Measurements from ENCODE around the gene SYT9.

The SYT9 gene

DNA sequence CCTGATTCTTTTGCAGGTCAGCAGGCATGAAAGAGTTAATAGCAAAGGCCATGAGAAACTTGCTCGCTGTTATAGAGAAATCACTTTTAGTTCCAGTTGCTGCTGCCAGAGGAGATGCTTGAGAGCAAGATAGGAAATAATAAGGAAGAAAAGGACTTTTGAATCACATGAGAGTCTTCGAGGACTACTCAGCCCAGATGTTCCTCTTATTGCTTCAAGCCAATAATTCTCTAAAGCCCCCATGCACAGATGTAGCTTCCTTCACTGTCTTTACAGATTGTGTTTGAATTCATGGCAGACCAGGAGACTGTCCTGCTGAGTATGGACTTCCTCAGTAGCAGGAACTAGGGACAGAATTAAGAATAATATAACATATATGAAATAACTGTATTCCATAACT is 183.5 kb downstream of the SYT9 start:
- DNase-seq, result peak in 1 of 3 donors; percentile 14

GRCh38 chr11:7436146-7436545 is 184.4 kb downstream of the SYT9 start:
- DNase-seq, result no peak

DNA sequence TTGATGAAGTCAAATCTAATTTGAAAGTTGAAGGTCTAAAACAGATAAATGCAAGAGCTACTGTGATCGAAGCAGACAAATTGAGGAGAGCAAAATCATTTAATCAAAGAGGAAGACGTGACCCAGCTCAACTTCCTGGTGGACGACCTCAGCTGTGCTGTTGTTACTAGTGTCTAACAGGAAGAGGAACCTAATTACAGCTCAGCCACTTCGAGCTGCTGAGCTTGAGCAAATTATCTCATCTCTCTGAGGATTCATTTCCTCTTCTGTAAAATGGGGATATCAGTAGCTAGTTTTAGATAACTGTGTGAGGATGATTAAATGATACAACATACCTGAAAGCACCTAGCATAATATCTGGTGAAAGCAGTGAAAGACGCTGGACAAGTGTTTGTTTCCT is 185.0 kb downstream of the SYT9 start:
- peak; percentile 71 to 82 (median 81) for DNase-seq

DNA sequence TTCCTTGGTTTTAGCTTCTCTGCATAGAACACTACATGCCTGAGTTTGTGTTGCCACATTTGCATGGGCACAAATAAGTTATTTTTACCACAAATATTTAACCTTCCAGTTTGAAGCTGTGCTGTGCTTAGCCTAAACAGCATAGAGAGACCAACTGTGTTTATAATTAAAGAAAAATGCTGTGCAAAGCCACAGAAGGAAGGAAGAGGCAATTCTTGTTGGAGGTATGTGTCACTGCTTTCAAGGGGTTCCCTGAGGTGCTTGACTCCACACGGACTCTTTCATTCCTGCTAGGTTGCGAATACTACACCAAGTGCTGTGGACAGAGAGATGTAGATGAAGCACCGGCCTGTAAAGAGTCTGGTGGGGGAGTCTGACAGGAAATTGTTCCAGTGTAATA is 186.0 kb downstream of the SYT9 start:
- DNase-seq, result no peak

DNA sequence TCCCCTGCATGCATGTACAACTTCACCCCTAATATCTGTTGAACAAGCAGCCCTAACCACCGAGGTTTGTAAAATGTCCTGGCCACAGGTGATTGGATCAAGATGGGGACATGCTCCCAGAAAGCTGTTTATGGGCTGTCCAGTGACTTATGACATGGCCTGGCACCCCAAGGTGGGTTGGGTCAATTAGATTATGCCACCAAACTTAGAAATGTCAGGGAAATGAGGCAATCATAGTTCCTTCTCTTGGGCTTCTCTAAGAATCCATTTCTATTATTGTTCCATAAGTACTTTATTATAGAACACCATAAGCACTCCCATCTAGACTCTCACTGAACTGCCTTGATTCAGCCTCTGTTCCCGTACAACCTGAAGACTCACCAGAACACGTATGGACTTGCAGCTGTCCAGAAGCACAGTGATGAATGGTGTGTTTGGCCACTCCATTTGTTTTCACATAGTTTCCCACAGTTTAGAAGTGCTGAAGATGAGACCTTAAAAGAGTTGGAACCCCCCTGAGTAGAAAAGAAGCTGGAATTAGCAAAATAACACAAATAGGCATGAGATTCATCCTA is 188.1 kb downstream of the SYT9 start:
- peak in 2 of 3 donors; percentile 10 to 53 for DNase-seq

GRCh38 chr11:7442588-7443215 is 191.0 kb downstream of the SYT9 start:
- peak; percentile 73 to 83 (median 78) for DNase-seq

DNA sequence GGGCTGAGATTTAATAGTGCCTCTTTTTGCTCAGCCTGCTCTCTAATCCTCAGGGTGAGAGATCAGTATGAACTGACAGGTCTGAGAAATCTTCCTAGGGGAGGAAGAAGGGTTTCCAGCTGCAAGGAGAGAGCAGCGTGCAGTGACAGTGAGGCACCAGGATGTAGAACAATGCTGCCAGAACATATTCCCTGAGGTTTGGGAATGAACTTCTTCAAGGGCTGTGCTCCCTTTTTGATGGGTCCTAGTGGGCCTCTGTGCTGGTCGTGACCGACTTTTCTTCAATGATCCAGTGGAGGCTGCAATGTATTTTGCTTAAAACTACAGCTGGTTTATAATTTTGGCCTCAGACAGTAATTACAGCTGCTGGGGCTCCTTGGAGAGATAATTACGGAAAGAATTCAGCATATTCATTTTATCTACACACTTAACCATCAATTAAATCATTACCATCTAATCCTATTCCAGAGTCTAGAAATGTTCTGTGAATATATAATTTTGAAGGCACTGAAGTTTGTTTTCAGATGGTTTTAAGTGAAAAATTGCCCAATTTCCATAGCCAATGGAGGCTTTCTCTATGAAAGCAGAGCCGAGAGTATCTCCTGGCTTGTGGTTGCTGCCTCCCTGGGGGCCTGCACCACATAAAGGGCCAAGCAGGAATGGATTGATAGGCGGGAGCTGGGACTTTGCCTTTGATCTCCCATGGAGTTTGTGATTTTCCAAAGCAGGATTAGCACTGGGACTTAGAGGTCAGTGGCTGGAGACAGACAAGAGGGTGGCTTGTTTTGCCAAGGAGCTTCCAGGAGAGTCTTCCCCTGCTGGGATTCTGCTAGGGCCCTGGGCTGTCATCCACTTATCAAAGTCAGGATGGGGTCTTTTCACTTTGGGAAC is 192.6 kb downstream of the SYT9 start:
- no peak for DNase-seq

DNA sequence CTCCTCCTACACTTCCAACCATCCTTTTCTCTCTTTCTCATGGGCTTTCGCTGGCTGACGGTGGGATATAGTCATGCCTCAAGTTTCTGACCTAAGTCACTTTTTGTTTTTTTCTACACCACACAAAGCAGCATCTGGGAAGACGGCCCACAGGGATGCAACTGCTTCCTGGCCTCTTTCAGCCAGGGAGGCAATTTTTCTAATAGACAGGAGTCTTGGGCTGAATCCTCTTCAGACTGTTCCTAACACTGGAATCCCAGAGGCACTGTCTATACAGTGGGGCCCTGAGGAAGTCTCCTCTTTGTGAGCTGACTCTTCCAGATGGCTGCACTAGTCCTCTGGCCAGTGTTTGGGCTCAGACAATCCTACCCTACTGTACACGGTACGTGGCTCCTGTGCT is 193.9 kb downstream of the SYT9 start:
- DNase-seq, result no peak

DNA sequence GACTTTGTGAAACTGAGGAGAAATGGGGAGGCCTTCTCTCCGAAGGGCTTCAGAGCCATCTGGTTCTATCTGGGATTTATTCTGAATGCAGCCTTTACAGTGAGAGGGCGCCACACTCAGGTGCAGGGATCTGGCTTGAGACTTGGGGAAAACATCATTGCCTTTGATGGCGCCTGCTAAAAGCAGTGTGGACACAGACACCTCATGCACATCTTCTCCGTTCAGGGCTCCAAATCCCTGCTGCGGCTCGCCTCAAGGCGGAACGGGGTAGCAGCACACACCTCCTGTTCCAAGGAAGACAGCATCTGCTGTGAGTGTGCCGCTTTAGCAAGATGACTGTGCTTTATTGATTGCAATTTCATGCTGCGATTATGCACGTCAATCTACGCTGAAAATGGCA is 196.5 kb downstream of the SYT9 start:
- no peak for DNase-seq

DNA sequence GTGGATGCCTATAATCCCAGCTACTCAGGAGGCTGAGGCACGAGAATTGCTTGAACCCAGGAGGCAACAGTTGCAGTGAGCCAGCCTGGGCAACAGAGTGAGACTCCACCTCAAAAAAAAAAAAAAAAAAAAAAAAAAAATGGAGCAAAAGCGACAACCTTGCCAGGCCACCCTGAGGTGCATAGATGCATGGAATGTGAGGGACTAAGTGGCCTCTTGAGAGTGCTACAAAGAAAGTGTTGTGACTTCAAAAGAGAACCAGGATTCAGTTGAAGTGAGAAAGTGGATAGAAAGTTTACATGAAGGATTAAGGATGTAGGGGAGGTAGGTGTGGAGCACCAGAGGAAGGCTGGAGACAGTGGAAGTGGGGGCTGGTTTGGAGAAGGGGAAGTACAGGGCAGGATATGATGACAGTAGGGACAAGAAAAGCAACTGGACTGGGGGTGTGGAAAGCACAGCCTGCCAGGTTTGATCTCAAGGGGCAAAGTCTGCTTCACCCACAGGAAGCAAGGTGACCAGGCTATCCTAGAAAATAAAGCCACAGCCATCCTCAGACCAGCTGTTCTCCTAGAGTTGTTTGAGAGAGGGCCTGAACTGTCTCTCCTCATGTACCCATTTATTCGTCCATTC is 197.6 kb downstream of the SYT9 start:
- DNase-seq, result peak; percentile 65 to 70 (median 68)

DNA sequence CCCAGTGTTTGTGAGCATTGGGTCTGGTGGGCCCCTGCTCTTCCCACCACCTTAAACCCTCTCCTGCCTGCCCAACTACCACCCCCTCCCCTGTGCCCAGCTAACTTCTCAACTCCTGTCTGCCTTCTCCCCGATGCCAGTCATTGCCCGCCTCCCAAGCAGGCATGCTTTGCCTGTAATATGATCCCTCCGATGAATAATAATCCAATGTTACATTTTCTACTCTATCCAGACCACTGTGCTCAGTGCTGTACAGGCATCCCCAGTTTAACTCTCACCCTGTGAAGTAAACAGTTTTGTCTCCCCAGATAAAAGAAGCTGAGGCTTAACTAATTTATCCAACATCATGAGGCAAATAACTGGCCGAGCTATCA is 198.1 kb downstream of the SYT9 start:
- no peak for DNase-seq

DNA sequence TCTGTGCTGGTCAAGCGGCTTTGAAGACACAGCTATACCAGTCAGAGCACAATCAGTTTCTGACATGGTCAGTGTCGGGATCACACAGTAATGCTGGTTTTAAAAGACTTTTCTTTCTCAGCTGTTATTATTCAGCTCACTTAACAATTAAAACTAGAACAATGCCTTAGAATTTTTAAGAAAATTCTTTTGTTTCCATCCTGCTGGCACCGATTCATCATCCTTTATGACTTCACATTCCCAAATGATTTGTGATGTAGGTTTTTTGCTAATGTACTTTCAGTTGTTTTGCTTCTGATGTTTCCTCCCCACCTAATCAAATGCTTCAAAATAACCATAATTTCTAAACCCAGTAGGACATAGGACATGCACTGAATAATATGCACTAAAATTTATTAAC is 199.1 kb downstream of the SYT9 start:
- no peak for DNase-seq

DNA sequence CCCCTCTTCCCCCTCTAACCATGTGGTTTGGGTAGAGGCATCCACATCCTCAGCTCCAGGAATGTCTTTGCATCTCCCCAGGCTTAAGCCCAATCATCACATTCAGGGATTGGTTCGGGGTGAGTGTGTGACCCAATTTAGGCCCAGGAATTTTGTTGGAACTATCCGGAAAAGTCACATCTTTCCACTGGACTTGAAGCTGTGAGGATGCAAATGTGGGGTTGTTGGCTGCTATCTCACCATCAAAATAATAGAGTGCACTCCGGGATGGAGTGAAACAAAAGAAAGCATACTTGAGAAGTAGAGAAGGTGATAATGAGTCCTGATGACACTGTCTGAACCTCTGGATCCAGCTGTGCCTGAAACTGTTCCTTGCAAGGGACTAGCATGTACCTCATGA is 199.8 kb downstream of the SYT9 start:
- no peak for DNase-seq

- peak in 1 of 3 donors; percentile 11 for DNase-seq
These were observed 200.3 kb downstream of the SYT9 start for GRCh38 chr11:7451952-7452494.

DNA sequence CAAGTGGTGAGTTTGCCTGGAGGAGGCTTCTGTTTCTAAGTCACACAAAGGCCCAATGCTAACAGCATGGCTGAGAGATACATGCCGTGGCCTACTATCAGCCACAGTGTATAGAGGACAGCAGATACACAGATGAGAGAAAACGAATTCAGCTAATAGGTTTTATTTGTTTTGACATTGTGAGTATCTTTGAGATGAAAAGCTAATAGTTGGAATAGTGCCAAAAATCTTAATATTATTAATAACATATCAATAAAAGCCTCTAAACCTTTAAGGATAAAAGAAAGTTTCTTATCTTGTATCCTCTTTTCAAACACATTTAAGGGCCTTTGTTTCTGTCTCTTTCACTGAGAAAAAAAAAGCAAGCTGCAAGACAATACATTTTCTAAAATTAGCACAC is 203.2 kb downstream of the SYT9 start:
- no peak for DNase-seq

- no peak for DNase-seq
These were observed 205.5 kb downstream of the SYT9 start for GRCh38 chr11:7457211-7457610.

- no peak for DNase-seq
These were observed 211.0 kb downstream of the SYT9 start for GRCh38 chr11:7462706-7463105.

DNA sequence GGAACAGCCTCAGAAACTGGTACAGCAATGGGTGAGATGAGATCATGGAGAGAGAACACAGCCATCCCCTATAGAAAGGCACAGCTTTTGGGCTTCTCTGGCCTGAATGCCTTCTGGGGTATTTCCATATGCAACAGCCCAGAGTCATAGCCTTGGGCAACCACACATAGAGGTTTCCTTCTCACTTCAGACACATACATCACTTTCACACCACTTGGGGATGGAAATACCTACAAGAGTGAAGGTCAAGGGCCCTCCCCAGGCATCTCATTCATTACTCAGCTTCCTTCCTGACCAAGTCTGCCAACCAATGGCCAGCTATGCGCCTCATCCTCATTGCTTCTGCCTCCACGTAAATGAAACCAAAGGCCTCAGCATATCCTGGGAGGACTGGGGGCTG is 215.9 kb downstream of the SYT9 start:
- DNase-seq, result peak; percentile 29 to 62 (median 50)

- DNase-seq, result no peak
These were observed 217.7 kb downstream of the SYT9 start for GRCh38 chr11:7469351-7469865.

DNA sequence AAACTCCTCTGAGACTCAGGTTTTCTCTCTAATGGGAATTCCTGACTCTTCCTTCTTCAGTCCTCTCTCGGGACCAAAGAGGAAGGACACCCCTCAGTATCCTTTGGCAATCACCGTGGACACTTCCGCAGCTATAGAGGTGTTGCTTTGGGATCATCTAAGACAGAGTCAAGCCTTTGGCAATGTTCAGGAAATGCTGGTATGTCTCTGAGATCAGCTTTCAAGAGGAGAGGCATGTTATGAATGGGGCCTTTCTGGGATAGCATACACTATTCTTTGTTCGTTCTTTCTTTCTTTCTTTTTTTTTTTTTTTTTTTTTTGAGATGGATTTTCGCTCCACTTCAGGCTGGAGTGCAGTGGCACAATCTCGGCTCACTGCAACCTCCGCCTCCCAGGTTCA is 219.4 kb downstream of the SYT9 start:
- DNase-seq, result no peak

- peak; percentile 39 to 52 (median 50) for DNase-seq
These were observed 222.0 kb downstream of the SYT9 start for GRCh38 chr11:7473717-7474116.

- no peak for DNase-seq
These were observed 228.4 kb downstream of the SYT9 start for GRCh38 chr11:7480113-7480512.

- DNase-seq, result no peak
These were observed 232.4 kb downstream of the SYT9 start for GRCh38 chr11:7484131-7484530.
